Activated CD8-positive, alpha-beta memory T cell treated with anti-CD3 and anti-CD28 coated beads, Interleukin-2, amount 50 U/mL, for 24 hours (primary cell): Measurements from ENCODE around the gene PDZD11.
"Not testable (repeated sequence)": the region's sequence is repeated elsewhere in the genome, so short reads cannot be mapped to it uniquely, and the experiment has no call there.

Experiments used
- DNase-seq: peaks from one replicate; pipeline ENCODE4 v3.0.0-alpha.2; 2020; ENCODE audit errors: extremely low read depth

The PDZD11 gene

GRCh38 chrX:70257423-70258288, 32.1 kb downstream of the PDZD11 start:
- DNase-seq, result no peak

- no peak for DNase-seq
Observed at GRCh38 chrX:70255452-70255851, 34.3 kb downstream of the PDZD11 start.

GRCh38 chrX:70254909-70255308, 34.8 kb downstream of the PDZD11 start:
- DNase-seq, result no peak

- DNase-seq, result no peak
Observed at GRCh38 chrX:70254063-70254400, 35.7 kb downstream of the PDZD11 start.

- no peak for DNase-seq
Observed at GRCh38 chrX:70253377-70254062, 36.2 kb downstream of the PDZD11 start.

- DNase-seq, result no peak
Observed at GRCh38 chrX:70252491-70252890, 37.2 kb downstream of the PDZD11 start.

- DNase-seq, result no peak
Observed at GRCh38 chrX:70247252-70247651, 42.5 kb downstream of the PDZD11 start.

- DNase-seq, result no peak
Observed at GRCh38 chrX:70244881-70245280, 44.8 kb downstream of the PDZD11 start.

GRCh38 chrX:70243601-70244000, 46.1 kb downstream of the PDZD11 start:
- DNase-seq, result not testable (repeated sequence)

GRCh38 chrX:70241501-70241900, 48.2 kb downstream of the PDZD11 start:
- DNase-seq, result no peak

GRCh38 chrX:70240751-70241150, 49.0 kb downstream of the PDZD11 start:
- no peak for DNase-seq
